IPS-15b (cell line): ENCODE data around the gene PACS2.
"Not testable (repeated sequence)": the region's sequence is repeated elsewhere in the genome, so short reads cannot be mapped to it uniquely, and the experiment has no call there.

ENCODE experiments used
- H3K27me3 ChIP-seq: one replicate; pipeline ENCODE4 v1.6.1; 2013; ENCODE audit warnings: low read length; ENCODE audit not compliant: control insufficient read depth, insufficient read depth
- H3K36me3 ChIP-seq: one replicate; pipeline ENCODE4 v1.6.1; 2013; ENCODE audit warnings: low read length; ENCODE audit not compliant: control insufficient read depth, insufficient read depth
- H3K4me1 ChIP-seq: one replicate; pipeline ENCODE4 v1.6.1; 2013; ENCODE audit warnings: mild to moderate bottlenecking, low read length; ENCODE audit not compliant: control insufficient read depth, insufficient read depth
- H3K4me3 ChIP-seq: one replicate; pipeline ENCODE4 v1.5.1; 2013; ENCODE audit warnings: low read depth, low read length
- H3K9ac ChIP-seq: one replicate; pipeline ENCODE4 v1.6.1; 2013; ENCODE audit warnings: low read depth, mild to moderate bottlenecking, low read length
- H3K9me3 ChIP-seq: one replicate; pipeline ENCODE4 v1.6.1; 2013; ENCODE audit warnings: mild to moderate bottlenecking, low read length; ENCODE audit not compliant: control insufficient read depth, insufficient read depth

PACS2 gene

GRCh38 chr14:105279642-105280361 lies 34.7 kb upstream of the PACS2 start:
- H3K4me1 ChIP-seq: no peaks in the 10 kb centered on the region
- no peak overlapping the region for H3K4me3 ChIP-seq
- no peaks in the 10 kb centered on the region for H3K9me3 ChIP-seq
- H3K9ac ChIP-seq: no peak overlapping the region
- no peaks in the 10 kb centered on the region for H3K27me3 ChIP-seq
- H3K36me3 ChIP-seq: no peaks in the 10 kb centered on the region

DNA sequence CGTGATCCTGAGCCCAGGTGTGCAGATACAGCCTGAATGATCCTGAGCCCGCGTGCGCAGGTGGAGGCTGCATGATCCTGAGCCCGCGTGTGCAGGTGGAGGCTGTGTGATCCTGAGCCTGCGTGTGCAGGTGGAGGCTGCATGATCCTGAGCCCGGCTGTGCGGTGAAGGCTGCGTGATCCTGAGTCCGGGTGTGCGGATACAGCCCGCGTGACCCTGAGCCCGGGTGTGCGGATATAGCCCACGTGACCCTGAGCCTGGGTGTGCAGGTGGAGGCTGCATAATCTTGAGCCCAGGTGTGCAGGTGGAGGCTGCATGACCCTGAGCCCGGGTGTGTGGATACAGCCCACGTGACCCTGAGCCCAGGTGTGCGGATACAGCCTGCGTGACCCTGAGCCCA lies 34.0 kb upstream of the PACS2 start:
- H3K4me1 ChIP-seq: no peaks in the 10 kb centered on the region
- H3K9me3 ChIP-seq: no peaks in the 10 kb centered on the region
- no peak overlapping the region for H3K9ac ChIP-seq
- no peaks in the 10 kb centered on the region for H3K27me3 ChIP-seq
- H3K4me3 ChIP-seq: no peak overlapping the region
- H3K36me3 ChIP-seq: no peaks in the 10 kb centered on the region

GRCh38 chr14:105281371-105282097 lies 33.0 kb upstream of the PACS2 start:
- Histone ChIP-seq H3K36me3 (no peaks in the 10 kb centered on the region), H3K9ac (no peak overlapping the region), H3K27me3 (no peaks in the 10 kb centered on the region), H3K9me3 (no peaks in the 10 kb centered on the region), H3K4me1 (no peaks in the 10 kb centered on the region), H3K4me3 (no peak overlapping the region)

DNA sequence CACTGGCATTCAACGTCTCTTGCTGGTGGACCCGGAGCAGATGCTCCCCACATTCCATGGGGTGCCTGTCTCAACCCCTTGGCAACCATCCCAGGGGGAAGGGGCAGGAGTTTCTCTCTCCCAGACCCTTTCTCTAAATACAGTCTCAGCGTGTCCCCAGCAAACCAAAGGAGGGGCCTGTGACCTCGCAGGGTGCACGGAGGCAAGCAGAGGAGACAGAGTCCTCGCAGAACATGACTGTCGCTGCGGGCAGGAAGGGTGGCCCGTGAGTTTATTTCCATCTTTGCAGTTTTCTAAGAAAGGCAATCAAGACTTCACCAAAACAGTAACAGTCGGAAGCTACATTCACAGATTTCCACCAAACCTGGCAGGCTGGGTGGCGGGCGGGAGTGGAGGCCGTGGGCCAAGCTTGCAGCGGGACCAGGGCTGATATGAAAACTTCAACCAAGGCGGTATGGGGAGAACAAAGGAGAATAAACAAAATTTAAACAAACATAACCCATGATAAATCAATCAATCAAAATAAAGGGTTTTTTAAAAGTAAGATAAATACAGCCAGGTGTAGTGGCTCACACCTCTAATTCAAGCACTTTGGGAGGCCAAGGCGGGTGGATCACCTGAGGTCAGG lies 32.3 kb upstream of the PACS2 start:
- Histone ChIP-seq H3K4me1 (no peaks in the 10 kb centered on the region), H3K36me3 (no peaks in the 10 kb centered on the region), H3K9ac (no peak overlapping the region)

GRCh38 chr14:105283028-105283427 lies 31.5 kb upstream of the PACS2 start:
- H3K4me1 ChIP-seq: no peaks in the 10 kb centered on the region
- H3K27me3 ChIP-seq: no peaks in the 10 kb centered on the region
- H3K4me3 ChIP-seq: no peak overlapping the region
- no peaks in the 10 kb centered on the region for H3K36me3 ChIP-seq
- H3K9ac ChIP-seq: no peak overlapping the region
- no peaks in the 10 kb centered on the region for H3K9me3 ChIP-seq

More for the DNA sequence above, 32.3 kb upstream of the PACS2 start:
- no peak overlapping the region for H3K4me3 ChIP-seq
- no peaks in the 10 kb centered on the region for H3K9me3 ChIP-seq
- H3K27me3 ChIP-seq: no peaks in the 10 kb centered on the region

- Histone ChIP-seq H3K36me3 (no peaks in the 10 kb centered on the region), H3K4me1 (no peaks in the 10 kb centered on the region), H3K9me3 (no peaks in the 10 kb centered on the region), H3K27me3 (no peaks in the 10 kb centered on the region), H3K9ac (no peak overlapping the region), H3K4me3 (no peak overlapping the region)
Observed at GRCh38 chr14:105283899-105284298, 30.6 kb upstream of the PACS2 start.

- no peak overlapping the region for H3K9ac ChIP-seq
- no peaks in the 10 kb centered on the region for H3K36me3 ChIP-seq
- H3K9me3 ChIP-seq: no peaks in the 10 kb centered on the region
- no peak overlapping the region for H3K4me3 ChIP-seq
- no peaks in the 10 kb centered on the region for H3K27me3 ChIP-seq
- H3K4me1 ChIP-seq: no peaks in the 10 kb centered on the region
Observed at GRCh38 chr14:105285174-105285573, 29.4 kb upstream of the PACS2 start.

GRCh38 chr14:105286759-105287144 lies 27.8 kb upstream of the PACS2 start:
- Histone ChIP-seq H3K9me3 (no peaks in the 10 kb centered on the region), H3K4me1 (no peaks in the 10 kb centered on the region), H3K4me3 (no peak overlapping the region), H3K27me3 (no peaks in the 10 kb centered on the region), H3K36me3 (no peaks in the 10 kb centered on the region), H3K9ac (no peak overlapping the region)

- no peaks in the 10 kb centered on the region for H3K36me3 ChIP-seq
- H3K4me1 ChIP-seq: no peaks in the 10 kb centered on the region
- H3K4me3 ChIP-seq: no peak overlapping the region
- H3K27me3 ChIP-seq: no peaks in the 10 kb centered on the region
- H3K9me3 ChIP-seq: no peaks in the 10 kb centered on the region
- no peak overlapping the region for H3K9ac ChIP-seq
Observed at GRCh38 chr14:105287249-105288102, 27.1 kb upstream of the PACS2 start.

DNA sequence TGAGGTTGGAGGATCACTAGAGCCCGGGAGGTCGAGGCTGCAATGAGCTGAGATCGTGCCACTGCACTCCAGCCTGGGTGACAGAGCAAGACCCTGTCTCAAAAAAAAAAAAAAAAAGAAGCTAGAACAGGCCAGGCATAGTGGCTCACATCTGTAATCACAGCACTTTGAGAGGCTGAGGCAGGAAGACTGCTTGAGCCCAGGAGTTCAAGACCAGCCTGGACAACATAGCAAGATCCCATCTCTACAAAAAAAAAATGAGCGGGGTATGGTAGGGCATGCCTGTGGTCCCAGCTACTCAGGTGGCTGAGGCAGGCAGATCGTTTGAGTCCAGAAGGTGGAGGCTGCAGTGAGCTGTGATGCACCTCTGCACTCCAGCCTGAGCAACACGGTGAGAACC lies 25.6 kb upstream of the PACS2 start:
- not testable (repeated sequence) for H3K4me3 ChIP-seq, H3K4me1 ChIP-seq, H3K36me3 ChIP-seq

GRCh38 chr14:105290621-105291346 lies 23.8 kb upstream of the PACS2 start:
- Histone ChIP-seq H3K9ac (no peak overlapping the region), H3K9me3 (no peaks in the 10 kb centered on the region), H3K4me3 (no peak overlapping the region), H3K36me3 (no peaks in the 10 kb centered on the region), H3K4me1 (no peaks in the 10 kb centered on the region), H3K27me3 (no peaks in the 10 kb centered on the region)

More for the DNA sequence above, 25.6 kb upstream of the PACS2 start:
- H3K27me3 ChIP-seq, H3K9ac ChIP-seq, H3K9me3 ChIP-seq: not testable (repeated sequence)
